Upper lobe of right lung (tissue), 1 donor: ENCODE data around the gene PPP1R27. TPM values are rescaled to one million over a fixed set of nuclear protein-coding genes. Genes with fewer than 3 reads are reported as not detected.

ENCODE experiments used
- ATAC-seq: fragments of 200-7000 bp; cut with Tn5 transposase; one replicate; pipeline ENCODE4 v1.9.1; 2020; ENCODE audit warnings: mild to moderate bottlenecking, moderate library complexity
- DNase-seq: peaks from one replicate; pipeline ENCODE4 v3.0.0-alpha.2; 2020
- H3K27ac ChIP-seq: fragments of 200-600 bp; one replicate; pipeline ENCODE4 v1.8.0; 2022
- H3K27me3 ChIP-seq: fragments of 200-600 bp; one replicate; pipeline ENCODE4 v1.8.0; 2022; ENCODE audit warnings: mild to moderate bottlenecking
- H3K36me3 ChIP-seq: fragments of 200-600 bp; one replicate; pipeline ENCODE4 v1.8.0; 2022
- H3K4me1 ChIP-seq: fragments of 200-600 bp; one replicate; pipeline ENCODE4 v1.8.0; 2022
- H3K4me3 ChIP-seq: fragments of 200-600 bp; one replicate; pipeline ENCODE4 v1.8.0; 2022; ENCODE audit warnings: mild to moderate bottlenecking
- H3K9me3 ChIP-seq: fragments of 200-600 bp; one replicate; pipeline ENCODE4 v1.8.0; 2022
- intact Hi-C: fragments of 100-400 bp; cut with DNase I; formaldehyde crosslinking; loops from one replicate; pipeline ENCODE4 v1.11.0; 2022
- total RNA-seq: library from RNA; stranded (reverse); fragmentation: NEBNext Ultra II Directional; extraction: Animal tissue kit (Norgen Biotek cat#: 25700); gene quantifications from one replicate; pipeline ENCODE4 v1.2.1, GENCODE V29; 2021
- TF ChIP-seq, protein P1 (sequence below): fragments of 200-600 bp; IDR thresholded peaks from one replicate; pipeline ENCODE4 v1.8.0; 2022; ENCODE audit warnings: antibody characterized with exemption
- donor health status: DM: no; HTN: yes; CAD: no; lungs with severe emphysema.

Gene PPP1R27
- total RNA-seq, 1 donor from 2014 or later = not detected

- TF ChIP-seq, protein P1, sequence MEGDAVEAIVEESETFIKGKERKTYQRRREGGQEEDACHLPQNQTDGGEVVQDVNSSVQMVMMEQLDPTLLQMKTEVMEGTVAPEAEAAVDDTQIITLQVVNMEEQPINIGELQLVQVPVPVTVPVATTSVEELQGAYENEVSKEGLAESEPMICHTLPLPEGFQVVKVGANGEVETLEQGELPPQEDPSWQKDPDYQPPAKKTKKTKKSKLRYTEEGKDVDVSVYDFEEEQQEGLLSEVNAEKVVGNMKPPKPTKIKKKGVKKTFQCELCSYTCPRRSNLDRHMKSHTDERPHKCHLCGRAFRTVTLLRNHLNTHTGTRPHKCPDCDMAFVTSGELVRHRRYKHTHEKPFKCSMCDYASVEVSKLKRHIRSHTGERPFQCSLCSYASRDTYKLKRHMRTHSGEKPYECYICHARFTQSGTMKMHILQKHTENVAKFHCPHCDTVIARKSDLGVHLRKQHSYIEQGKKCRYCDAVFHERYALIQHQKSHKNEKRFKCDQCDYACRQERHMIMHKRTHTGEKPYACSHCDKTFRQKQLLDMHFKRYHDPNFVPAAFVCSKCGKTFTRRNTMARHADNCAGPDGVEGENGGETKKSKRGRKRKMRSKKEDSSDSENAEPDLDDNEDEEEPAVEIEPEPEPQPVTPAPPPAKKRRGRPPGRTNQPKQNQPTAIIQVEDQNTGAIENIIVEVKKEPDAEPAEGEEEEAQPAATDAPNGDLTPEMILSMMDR = no peak
- Histone ChIP-seq H3K9me3 (no peaks in the 10 kb centered on the region), H3K36me3 (peaks cover 71% of the 10 kb centered on the region), H3K4me1 (no peaks in the 10 kb centered on the region), H3K4me3 (no peak overlapping the region), H3K27me3 (no peaks in the 10 kb centered on the region), H3K27ac (no peak overlapping the region)
- DNase-seq = no peak
- intact Hi-C loops = no loop called here
- ATAC-seq = no peak
Measured at GRCh38 chr17:81844327-81844851, 9.5 kb upstream of the PPP1R27 start.

- no peak overlapping the region for H3K4me3 ChIP-seq
- no peaks in the 10 kb centered on the region for H3K4me1 ChIP-seq
- H3K9me3 ChIP-seq = no peaks in the 10 kb centered on the region
- TF ChIP-seq, protein P1 = no peak
- intact Hi-C loops = no loop called here
- ATAC-seq (no peak), DNase-seq (no peak)
- peaks cover 65% of the 10 kb centered on the region for H3K36me3 ChIP-seq
- no peaks in the 10 kb centered on the region for H3K27me3 ChIP-seq
- H3K27ac ChIP-seq = no peak overlapping the region
Measured at GRCh38 chr17:81843713-81844326, 9.0 kb upstream of the PPP1R27 start.

- peaks cover 57% of the 10 kb centered on the region for H3K36me3 ChIP-seq
- TF ChIP-seq, protein P1 = no peak
- H3K4me3 ChIP-seq = no peak overlapping the region
- DNase-seq = no peak
- no peaks in the 10 kb centered on the region for H3K9me3 ChIP-seq
- no peaks in the 10 kb centered on the region for H3K4me1 ChIP-seq
- peak; percentile 21 for ATAC-seq
- H3K27ac ChIP-seq = no peak overlapping the region
- intact Hi-C loops = no loop called here
- no peaks in the 10 kb centered on the region for H3K27me3 ChIP-seq
Measured at GRCh38 chr17:81842725-81843504, 8.1 kb upstream of the PPP1R27 start.

- intact Hi-C loops = no loop called here
- no peak overlapping the region for H3K4me3 ChIP-seq
- H3K27me3 ChIP-seq = no peaks in the 10 kb centered on the region
- H3K36me3 ChIP-seq = peaks cover 51% of the 10 kb centered on the region
- no peaks in the 10 kb centered on the region for H3K9me3 ChIP-seq
- H3K27ac ChIP-seq = no peak overlapping the region
- TF ChIP-seq, protein P1 = no peak
- no peaks in the 10 kb centered on the region for H3K4me1 ChIP-seq
- ATAC-seq (no peak), DNase-seq (no peak)
Measured at GRCh38 chr17:81842378-81842724, 7.5 kb upstream of the PPP1R27 start.

DNA sequence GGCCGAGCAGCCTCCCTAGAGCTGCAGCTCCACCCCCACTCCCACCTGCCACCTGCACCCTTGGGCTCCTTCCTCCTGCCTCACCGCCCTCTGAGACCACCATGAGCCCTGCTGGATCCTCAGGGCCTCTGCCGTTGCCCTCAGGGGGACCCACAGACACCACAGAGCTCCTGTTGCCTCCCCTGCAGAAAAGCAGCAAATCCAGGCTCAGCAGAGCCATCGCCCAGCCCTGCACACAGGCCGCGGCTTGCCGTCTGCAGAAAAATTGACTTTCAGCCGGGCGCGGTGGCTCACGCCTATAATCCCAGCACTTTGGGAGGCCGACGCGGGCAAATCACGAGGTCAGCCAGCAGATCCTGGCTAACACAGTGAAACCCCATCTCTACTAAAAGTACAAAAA lies 7.0 kb upstream of the PPP1R27 start:
- ATAC-seq = no peak
- Histone ChIP-seq H3K4me3 (no peak overlapping the region), H3K9me3 (no peaks in the 10 kb centered on the region), H3K27me3 (no peaks in the 10 kb centered on the region), H3K27ac (no peak overlapping the region), H3K4me1 (no peaks in the 10 kb centered on the region), H3K36me3 (peaks cover 47% of the 10 kb centered on the region)
- DNase-seq = no peak
- intact Hi-C loops = no loop called here
- TF ChIP-seq, protein P1 = no peak
